Mesodermal cell (in vitro differentiated cells): ENCODE data around the gene TXN. TPM values are rescaled to one million over a fixed set of nuclear protein-coding genes. Genes with fewer than 3 reads are reported as not detected.

Experiments
- H3K27ac ChIP-seq: 2 replicates; pipeline ENCODE4 v1.7.0; 2013; ENCODE audit warnings: mild to moderate bottlenecking, low read depth, low read length, moderate library complexity; ENCODE audit not compliant: severe bottlenecking
- H3K36me3 ChIP-seq: 2 replicates; pipeline ENCODE4 v1.7.1; 2013; ENCODE audit warnings: mild to moderate bottlenecking, low read length, moderate library complexity; ENCODE audit not compliant: control insufficient read depth, insufficient read depth
- H3K4me1 ChIP-seq: one replicate; pipeline ENCODE4 v1.7.1; 2013; ENCODE audit warnings: mild to moderate bottlenecking, low read length; ENCODE audit not compliant: insufficient read depth, control insufficient read depth, poor library complexity, severe bottlenecking
- H3K4me3 ChIP-seq: 2 replicates; pipeline ENCODE4 v1.7.0; 2013; ENCODE audit warnings: low read length, control low read depth, mild to moderate bottlenecking; ENCODE audit not compliant: insufficient read depth, poor library complexity, severe bottlenecking; ENCODE audit errors: extremely low read depth
- H3K9me3 ChIP-seq: 2 replicates; pipeline ENCODE4 v1.7.1; 2013; ENCODE audit warnings: mild to moderate bottlenecking, low read length, moderate library complexity; ENCODE audit not compliant: control insufficient read depth
- WGBS, 2 experiments: methylation state at CpG; one replicate each; pipeline ENCODE4 v1.1.5; 2013; ENCODE audit warnings: missing lambda C conversion rate in 2 of 2; ENCODE audit not compliant: insufficient coverage in 2 of 2; 5-methylcytosine and 5-hydroxymethylcytosine counted together
- polyA plus RNA-seq, 2 experiments: library from polyadenylated mRNA; stranded (reverse); fragments of 50-300 nt; gene quantifications; one replicate each; pipeline ENCODE4 v1.2.3, GENCODE V29; 2013

The TXN gene
- 211 TPM for polyA plus RNA-seq (2013, experiment 1 of 2)
- polyA plus RNA-seq (2013, experiment 2 of 2), result 217 TPM

GRCh38 chr9:110256380-110257096 is at the start of gene TXN:
Gene TXN, minus strand, starts transcription at chr9:110256507. Its CDS starts 72 bp downstream, at chr9:110256435.
- peak within 1 kb of the TSS; percentile 79 for H3K27ac ChIP-seq
- WGBS, 2 experiments, result 0% methylated on average over 49 to 59 of the region's 65 CpGs
- H3K9me3 ChIP-seq, result no peaks in the 10 kb centered on the region
- peaks cover 4% of the 10 kb centered on the region for H3K36me3 ChIP-seq
- H3K4me3 ChIP-seq, result peak within 1 kb of the TSS; percentile 81
- H3K4me1 ChIP-seq, result peaks cover 17% of the 10 kb centered on the region

GRCh38 chr9:110303133-110303532 is 46.8 kb upstream of the TXN start:
- Histone ChIP-seq H3K9me3 (no peaks in the 10 kb centered on the region), H3K4me3 (no peak overlapping the region)
- 88 to 94% methylated on average over 1 of the region's 1 CpG for WGBS, 2 experiments

DNA sequence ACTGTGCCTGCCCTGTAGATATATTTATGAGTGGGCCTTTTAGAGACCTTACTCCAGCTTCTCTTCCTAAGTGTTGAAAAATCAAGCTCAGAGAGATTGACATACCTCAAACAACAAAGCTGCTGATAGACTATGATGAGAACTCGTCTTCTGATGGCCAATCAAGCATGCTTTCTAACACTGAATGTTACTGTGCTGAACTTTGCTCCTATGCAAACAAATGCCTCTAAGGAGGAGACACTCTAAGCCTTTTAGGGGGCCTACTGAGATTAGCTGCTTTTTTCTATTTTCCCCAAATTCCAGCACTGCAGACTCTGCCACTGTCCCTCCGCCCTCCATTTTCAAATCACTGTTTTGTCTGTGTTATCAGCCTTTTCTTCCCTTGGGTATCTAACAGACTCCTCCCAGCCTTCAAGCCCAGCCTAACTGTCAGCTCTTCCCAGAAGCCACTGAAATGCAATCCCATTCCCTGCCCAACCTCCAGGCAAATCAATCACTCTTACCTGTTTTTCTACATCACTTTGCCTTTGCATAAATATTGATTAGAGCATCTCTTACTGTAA is 41.8 kb upstream of the TXN start:
- no peaks in the 10 kb centered on the region for H3K36me3 ChIP-seq
- no peaks in the 10 kb centered on the region for H3K9me3 ChIP-seq

More at GRCh38 chr9:110303133-110303532, 46.8 kb upstream of the TXN start:
- no peaks in the 10 kb centered on the region for H3K4me1 ChIP-seq
- no peaks in the 10 kb centered on the region for H3K36me3 ChIP-seq
- H3K27ac ChIP-seq, result no peak overlapping the region

DNA sequence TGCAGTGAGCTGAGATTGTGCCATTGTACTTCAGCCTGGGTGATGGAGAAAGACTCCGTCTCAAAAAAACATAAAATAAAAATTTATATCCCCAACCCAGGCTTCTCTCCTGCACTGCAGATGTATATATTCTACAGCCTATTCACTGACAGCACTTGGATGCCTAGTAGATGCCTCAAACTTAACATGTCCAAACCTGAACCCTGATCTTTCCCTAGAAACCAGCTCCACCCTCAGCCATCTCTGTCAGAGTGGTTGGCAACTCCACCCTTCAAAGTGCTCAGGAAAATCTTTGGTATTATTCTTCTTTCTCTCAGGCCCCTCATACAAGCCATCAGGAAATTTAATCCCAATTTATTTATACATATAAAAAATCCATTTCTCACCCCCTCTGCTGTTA is 36.9 kb upstream of the TXN start:
- H3K4me3 ChIP-seq, result no peak overlapping the region
- H3K27ac ChIP-seq, result no peak overlapping the region
- H3K4me1 ChIP-seq, result no peaks in the 10 kb centered on the region
- H3K9me3 ChIP-seq, result no peaks in the 10 kb centered on the region
- 100% methylated on average over 1 of the region's 1 CpG; no CpG with 5 or more reads in 1 of the 2 experiments for WGBS, 2 experiments
- H3K36me3 ChIP-seq, result no peaks in the 10 kb centered on the region

More for the DNA sequence above, 41.8 kb upstream of the TXN start:
- 91 to 96% methylated on average over 2 of the region's 2 CpGs for WGBS, 2 experiments
- Histone ChIP-seq H3K4me1 (no peaks in the 10 kb centered on the region), H3K27ac (no peak overlapping the region), H3K4me3 (no peak overlapping the region)

DNA sequence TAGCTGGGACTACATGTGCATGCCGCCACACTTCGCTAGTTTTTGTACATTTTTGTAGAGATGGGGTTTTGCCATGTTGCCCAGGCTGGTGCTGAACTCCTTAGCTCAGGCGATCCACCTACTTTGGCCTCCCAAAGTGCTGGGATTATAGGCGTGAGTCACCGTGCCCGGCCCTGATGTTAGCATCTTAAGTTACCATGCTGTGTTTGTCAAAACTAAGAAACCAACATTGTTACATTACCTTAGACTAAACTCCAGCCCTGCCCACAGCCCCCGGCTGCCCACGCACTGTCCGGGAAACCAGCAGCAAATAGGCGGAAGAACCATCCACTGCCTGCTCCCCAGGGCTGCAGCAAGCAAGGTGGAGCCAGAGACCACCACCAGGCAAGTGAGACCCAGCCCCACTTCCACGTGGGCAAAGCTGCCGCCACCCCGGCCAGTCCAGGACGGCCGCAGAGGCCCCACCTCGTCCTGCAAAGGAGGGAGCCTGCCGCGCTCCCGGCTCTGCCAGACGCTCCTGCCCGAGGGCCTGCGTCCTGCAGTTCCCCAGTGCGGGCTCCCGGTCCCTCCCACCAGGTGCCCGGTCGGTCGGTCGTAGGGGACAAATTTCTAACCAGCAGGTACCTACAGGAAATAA is 35.7 kb upstream of the TXN start:
- Histone ChIP-seq H3K36me3 (no peaks in the 10 kb centered on the region), H3K9me3 (no peaks in the 10 kb centered on the region), H3K27ac (no peak overlapping the region), H3K4me3 (no peak overlapping the region), H3K4me1 (no peaks in the 10 kb centered on the region)
- 87 to 91% methylated on average over 25 to 26 of the region's 28 CpGs for WGBS, 2 experiments

DNA sequence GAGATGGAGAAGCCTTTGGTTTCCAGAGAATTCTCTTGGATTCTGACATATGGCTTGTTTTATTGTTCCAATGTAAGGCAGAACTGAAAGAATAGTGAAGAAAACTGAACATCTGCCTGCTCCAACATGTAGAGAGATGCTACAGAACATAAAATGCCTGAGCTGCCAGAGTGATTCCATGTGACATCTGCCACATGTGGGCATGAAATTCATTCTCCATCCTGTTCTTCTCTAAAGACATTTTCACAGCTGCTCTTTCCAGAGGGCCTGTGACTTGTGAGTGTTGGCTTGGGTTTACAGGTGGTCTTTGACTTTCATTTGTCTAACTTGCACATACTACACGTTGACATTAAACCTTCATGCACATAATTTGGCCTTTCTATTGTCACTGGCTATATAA is 33.7 kb upstream of the TXN start:
- no peaks in the 10 kb centered on the region for H3K36me3 ChIP-seq
- 80 to 91% methylated on average over 1 of the region's 1 CpG for WGBS, 2 experiments

DNA sequence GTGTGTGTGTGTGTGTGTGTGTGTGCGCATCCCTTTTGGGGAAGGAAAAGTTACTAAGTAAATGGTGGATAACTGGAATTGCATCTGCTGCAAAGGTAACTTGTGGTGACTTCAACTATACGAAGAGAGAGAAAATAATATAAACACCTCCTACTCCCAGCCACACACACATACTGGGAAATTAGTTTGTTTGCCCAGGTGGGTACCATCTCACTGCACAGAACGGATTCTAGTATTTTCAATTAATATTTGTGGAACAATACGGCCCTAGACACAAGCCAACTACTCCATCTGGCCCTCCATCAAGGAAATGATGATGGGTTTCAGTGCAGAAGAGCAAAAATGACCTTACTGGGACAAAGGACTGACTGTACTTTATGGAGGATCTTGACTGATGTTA is 32.2 kb upstream of the TXN start:
- Histone ChIP-seq H3K4me1 (no peaks in the 10 kb centered on the region), H3K36me3 (no peaks in the 10 kb centered on the region), H3K27ac (no peak overlapping the region), H3K4me3 (no peak overlapping the region), H3K9me3 (no peaks in the 10 kb centered on the region)
- 100% methylated on average over 1 of the region's 4 CpGs; no CpG with 5 or more reads in 1 of the 2 experiments for WGBS, 2 experiments

More for the DNA sequence above, 33.7 kb upstream of the TXN start:
- Histone ChIP-seq H3K9me3 (no peaks in the 10 kb centered on the region), H3K27ac (no peak overlapping the region), H3K4me1 (no peaks in the 10 kb centered on the region), H3K4me3 (no peak overlapping the region)

GRCh38 chr9:110287289-110287680 is 31.0 kb upstream of the TXN start:
- WGBS, 2 experiments, result 93 to 98% methylated on average over 5 to 6 of the region's 6 CpGs
- no peaks in the 10 kb centered on the region for H3K36me3 ChIP-seq

GRCh38 chr9:110284211-110284844 is 28.0 kb upstream of the TXN start:
- Histone ChIP-seq H3K36me3 (no peaks in the 10 kb centered on the region), H3K9me3 (no peaks in the 10 kb centered on the region), H3K27ac (no peak overlapping the region), H3K4me3 (no peak overlapping the region), H3K4me1 (no peaks in the 10 kb centered on the region)
- 92 to 100% methylated on average over 2 to 5 of the region's 6 CpGs for WGBS, 2 experiments

More at GRCh38 chr9:110287289-110287680, 31.0 kb upstream of the TXN start:
- Histone ChIP-seq H3K9me3 (no peaks in the 10 kb centered on the region), H3K4me3 (no peak overlapping the region), H3K4me1 (no peaks in the 10 kb centered on the region), H3K27ac (no peak overlapping the region)

GRCh38 chr9:110283751-110284150 is 27.4 kb upstream of the TXN start:
- no peaks in the 10 kb centered on the region for H3K9me3 ChIP-seq
- H3K36me3 ChIP-seq, result no peaks in the 10 kb centered on the region
- no peak overlapping the region for H3K4me3 ChIP-seq
- no peaks in the 10 kb centered on the region for H3K4me1 ChIP-seq
- no peak overlapping the region for H3K27ac ChIP-seq
- WGBS, 2 experiments, result 100% methylated on average over 1 of the region's 1 CpG
